NCI-H1417 (cell line): ENCODE measurements around the gene ATXN7L1.
A peak's percentile ranks its signal among the peaks of the same experiment; 100 is the strongest.

Experiments
- DNase-seq, 3 experiments: peaks; one replicate each; lab custom pipeline; 2025; lab: John Stamatoyannopoulos, UW

Gene ATXN7L1

DNA sequence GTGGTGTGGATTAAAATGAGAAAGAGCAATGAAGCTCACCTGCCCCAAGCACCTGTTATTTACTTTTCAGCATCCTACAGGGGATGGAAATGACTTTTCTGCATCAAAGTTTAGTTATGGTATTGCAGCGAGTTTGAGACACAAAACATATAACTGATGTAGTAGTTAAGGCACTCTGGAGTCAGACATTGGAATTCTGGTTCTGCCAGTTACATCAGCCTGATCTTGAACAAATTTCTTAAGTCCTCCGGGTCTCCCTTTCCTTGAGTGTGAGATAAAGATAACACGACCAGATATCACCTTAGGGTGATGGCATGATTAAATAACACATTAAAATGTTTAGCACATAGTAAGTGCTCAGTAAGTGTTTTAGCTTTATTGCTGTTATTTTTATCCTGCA is 97.4 kb downstream of the ATXN7L1 start:
- DNase-seq: no peak

- DNase-seq: no peak
These were observed 99.2 kb downstream of the ATXN7L1 start for GRCh38 chr7:105776986-105777910.

GRCh38 chr7:105776068-105776790 is 100.2 kb downstream of the ATXN7L1 start:
- no peak for DNase-seq

DNA sequence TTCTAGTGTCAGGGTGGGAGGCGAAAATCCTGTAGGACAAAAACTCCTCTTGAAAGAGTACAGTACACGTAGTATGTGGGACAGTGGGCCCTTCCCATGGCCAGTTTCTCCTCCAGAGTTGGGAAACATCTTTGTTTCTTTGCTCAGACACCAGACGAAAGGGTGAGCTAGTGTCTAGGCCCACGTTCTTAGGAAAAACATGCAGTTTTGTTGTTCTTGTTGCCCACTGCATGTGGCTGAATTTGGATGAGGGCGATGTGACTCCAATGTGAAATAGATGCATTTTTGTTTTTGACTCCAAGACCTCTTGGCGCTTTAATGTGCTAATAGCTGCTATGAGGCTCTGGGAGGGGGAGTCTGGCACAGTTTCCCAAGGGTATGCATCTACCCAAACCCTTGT is 100.8 kb downstream of the ATXN7L1 start:
- DNase-seq: no peak

DNA sequence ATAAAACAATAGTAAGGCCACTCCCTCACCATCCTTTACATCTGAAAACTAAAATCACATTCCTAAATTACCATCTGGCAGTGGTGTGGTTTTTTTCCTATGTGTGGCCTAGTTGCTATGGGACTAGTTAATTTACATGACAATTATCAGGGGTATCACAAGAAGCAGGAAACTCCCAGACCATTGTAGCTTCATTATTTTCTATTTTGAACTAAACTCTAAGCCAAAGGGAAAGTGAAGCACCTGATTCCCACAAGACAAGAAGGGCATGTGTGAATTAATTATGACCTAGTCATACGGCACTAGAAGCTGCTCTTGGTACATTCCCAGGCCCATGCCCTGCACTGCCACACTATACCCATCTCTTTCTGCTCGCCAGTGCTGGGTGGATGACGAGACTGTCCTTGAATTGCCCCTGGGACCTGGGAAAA is 103.4 kb downstream of the ATXN7L1 start:
- DNase-seq: peak in 2 of 3 experiments; percentile 13 to 58

DNA sequence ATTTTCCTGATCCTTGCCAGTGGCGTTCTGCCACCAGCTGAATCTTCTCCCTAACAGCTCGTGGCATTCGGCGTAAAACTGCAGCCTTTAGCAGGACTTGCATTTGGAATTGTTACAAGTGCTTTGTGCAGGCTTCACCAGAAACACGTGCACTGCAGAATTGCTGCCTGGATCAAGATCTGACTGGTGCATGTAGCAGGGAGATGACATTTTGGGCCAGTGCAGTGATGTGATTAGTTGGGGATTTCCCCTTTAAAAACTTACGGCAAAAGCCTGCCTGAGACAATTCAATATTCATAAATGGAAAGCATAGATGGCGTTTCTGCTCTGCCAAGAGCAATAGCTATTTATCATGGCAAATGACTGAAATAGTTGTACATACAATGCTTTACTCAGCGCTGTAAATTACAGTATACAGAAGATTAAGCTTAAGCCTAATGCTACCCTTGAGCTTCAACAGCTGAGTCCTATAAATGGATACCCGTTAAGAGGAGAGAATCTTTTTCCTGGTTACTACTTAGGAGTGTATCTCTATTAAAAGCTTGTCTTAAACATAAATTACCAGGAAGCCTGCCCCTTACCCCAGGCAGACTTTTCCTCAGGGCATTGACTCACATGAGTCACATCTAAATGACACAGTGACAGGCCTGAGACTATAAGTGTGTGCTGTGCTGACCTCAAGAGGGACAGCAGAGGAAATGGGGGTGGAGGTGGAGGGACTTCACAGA is 106.3 kb downstream of the ATXN7L1 start:
- peak in 2 of 3 experiments; percentile 6 to 46 for DNase-seq

- DNase-seq: peak in 1 of 3 experiments; percentile 29
These were observed 107.4 kb downstream of the ATXN7L1 start for GRCh38 chr7:105768898-105769507.

- DNase-seq: no peak
These were observed 108.3 kb downstream of the ATXN7L1 start for GRCh38 chr7:105768117-105768516.

GRCh38 chr7:105766421-105767073 is 109.9 kb downstream of the ATXN7L1 start:
- DNase-seq: no peak

DNA sequence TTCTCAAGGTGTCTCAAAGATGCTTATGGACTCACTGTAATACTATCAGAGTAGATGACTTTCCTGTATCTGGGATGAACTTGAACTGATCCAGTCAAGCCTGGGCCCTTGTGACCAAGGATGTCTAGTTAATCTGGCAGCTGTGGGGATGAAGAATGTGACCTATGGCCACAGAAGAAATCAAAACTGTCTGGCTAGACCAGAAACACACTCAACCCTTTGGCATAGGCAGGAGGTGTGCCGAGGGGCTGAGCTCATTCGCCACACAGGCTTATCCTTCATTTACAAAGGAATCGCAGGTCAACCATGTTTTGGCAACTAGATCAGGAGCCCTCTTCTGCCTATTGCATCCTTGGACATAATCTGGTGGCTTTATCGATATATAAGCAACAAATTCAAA is 110.6 kb downstream of the ATXN7L1 start:
- DNase-seq: no peak

DNA sequence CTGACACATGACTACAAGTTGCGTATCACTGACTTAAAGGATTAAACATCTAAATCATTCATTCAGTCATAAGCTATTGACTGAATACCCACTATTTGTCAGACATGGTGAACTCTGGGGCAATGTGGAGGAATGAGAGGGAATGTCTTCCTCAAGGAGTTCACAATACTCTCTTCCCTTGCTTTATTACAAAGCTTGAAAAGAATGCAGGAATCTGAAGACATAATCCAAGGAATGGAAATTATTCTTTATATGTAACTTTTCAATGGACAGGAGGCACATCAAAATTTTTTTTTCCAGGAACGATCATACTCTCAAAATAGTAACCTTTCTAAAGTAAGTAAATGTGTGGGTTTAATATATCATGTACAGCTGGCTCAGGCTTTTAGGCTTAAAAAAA is 111.9 kb downstream of the ATXN7L1 start:
- DNase-seq: no peak

DNA sequence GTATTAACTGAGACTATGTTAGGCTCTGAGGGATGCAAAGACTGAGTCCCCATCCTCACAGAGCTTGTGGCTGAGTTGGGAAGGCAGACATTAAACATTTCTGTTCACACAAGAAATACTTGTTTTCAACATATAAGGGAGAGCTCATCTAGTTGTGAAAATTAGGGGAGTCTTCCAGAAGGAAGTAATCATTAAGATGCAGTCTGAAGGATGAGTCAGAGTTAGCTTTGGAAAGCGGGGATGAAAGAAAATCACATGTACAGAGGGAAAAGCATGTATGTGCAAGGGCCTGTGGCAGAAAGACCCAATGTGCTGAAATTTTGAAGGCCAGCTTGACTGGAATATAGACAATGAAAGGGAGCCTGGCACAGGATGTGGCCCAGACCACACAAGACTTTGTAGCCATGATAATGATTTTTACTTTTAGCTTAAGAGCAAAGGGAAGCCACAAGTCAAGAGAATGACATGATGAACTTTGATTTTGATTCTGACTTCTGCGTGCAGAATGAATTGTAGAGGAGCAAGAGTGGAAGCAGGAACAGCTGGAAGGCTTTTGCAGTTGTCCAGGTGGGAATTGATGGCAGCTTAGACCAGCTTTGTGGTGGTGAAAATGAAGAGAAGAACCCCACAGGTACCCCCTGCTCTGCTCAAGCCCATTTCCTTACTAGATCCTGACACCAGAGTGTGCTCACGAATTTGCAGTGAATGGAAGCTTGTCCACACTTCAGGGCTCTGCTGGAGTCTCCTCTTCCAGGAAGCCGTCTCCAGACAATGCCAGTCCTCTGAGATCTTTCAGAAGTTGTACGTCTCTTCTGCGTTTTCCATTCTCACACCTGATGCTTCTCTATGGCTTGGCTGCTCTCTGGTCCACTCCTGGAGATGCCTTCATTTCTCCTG is 115.6 kb downstream of the ATXN7L1 start:
- DNase-seq: no peak

DNA sequence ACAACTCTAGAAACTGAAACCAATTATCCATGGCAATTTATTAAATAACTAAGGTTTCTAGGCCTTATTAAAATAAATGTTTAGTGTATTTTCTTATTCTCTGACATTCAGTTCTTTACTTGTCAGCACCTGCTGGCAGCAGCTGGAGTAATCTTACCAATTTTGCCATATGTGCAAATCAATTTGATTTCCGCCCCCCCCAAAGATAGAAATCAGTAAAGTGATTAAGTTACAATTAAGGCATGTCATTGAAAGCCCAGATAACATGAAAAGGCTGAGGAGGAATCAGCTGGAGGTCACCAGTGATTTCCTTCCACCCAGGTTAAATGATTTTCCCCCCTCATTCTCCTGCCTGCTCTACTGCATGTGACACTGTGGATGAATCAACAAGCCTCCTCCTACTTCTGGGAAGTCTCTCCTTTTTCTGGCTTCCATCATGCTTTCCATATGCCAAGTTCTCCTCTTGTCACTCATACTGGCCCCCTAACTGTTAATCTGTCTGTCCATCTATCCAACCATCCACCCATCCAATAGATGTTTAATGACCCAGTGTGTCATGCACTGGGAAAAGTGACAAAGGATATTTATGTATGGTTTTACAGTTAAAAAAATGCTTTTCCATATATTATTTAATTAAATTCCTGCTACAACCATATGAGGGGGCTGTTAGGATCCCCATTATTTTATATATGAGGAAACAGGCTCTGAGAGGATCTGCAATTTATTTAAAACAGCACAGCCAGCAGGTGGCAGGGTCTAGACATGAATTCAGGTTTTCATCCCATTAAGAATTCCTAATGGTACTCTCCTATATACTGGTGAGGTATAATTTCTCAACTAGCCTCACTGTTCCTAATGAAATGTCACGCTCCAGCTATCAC is 116.5 kb downstream of the ATXN7L1 start:
- peak; percentile 46 to 77 (median 60) for DNase-seq

DNA sequence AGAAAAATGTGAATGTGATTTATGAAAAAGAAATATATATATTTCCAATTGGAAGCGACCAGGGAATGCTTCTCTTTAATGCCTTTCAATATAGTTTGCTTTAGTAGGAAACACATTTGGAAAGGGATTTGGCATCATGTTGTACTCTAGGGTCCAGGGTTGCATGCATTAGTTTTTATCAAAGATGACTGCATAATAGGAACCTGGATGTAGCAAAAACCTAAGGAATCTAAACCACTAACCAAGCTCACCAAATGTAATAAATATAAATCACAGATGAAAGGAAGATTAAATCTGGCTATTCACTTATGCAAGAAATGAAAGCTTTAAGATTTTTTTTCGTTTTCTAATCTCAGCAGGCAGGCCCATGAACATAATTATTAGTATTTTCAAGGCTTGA is 120.0 kb downstream of the ATXN7L1 start:
- DNase-seq: no peak

DNA sequence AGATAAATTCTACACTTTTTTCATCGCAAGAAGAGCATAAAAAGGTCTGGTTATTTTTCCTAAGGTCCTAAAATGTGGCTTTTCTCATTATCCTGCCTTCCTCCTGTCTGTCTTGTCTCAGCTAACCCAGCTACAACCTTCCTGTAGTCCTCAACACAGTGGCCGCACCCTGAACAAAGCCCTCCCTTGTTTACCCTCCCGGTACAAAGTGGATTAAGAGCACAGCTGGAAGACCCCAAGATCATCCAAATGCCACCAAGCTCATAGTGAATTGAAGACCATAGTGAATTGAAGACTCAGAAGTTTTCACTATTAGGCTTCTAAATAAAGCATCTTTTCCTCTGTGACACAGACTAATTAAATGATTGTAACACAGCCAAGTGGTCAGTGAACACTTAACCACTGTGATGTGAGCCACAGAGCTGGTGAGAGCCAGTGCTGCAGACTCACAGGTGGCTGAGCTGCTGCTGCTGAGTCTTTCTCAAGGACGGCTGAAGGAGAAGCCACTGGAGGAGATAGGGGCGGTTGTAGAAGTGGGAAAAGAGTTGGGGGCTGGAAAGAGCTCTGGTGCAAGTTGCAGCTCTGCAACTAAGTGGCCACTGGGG is 123.6 kb downstream of the ATXN7L1 start:
- DNase-seq: no peak

- no peak for DNase-seq
These were observed 125.3 kb downstream of the ATXN7L1 start for GRCh38 chr7:105751054-105751453.

DNA sequence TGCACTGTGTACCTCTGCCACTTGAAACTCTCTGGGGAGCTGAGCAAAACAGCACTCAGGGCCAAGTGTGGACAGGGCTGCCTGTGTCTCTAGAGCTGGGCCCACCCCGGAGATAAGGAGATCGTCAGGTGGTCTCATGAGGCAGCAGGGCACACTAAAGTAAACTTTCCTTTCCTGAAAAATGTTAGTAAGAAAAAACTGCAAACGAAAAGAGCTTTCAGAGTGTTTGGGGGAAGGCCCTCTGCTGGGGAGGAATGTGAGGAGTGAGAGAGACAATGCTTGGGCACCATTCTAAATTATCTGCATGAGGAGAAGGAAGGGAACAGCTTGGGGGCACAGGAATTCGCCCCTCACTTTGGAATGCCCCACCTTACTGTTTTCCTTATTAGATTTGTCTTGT is 127.7 kb downstream of the ATXN7L1 start:
- no peak for DNase-seq

DNA sequence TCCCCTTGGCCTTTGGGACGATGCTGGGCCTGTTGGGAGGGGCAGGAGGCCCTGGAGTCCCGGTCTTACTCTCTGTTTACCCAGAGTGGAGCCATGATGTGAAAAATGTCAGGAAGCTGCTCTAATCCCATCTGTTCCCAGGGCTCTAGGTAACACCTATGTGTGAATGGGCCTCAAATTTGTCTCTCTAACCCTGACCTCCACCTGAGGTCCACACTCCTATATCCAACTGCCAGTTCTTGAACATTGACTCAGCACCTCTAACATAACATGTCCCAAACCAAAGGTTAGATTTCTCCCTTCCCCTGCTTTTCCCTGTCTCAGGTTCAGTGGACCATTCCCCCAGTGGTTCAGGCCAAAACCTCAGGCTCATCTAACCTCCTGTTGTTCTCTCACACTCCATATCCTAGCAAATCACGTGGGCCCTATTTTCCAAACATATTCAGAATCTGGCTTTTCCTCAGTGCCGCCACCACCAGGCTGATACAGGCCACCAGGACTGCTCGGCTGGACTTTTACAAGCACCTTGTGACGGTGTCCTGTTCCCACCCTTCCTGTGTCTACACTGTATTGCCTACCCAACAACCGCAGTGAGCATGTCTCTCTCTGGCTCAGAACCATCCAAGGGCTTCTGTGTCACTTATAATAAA is 130.6 kb downstream of the ATXN7L1 start:
- no peak for DNase-seq
